Stimulated activated CD4-positive, alpha-beta T cell treated with anti-CD3 and anti-CD28 coated beads, Interleukin-1b, Interleukin-23, amount 100 ng/mL, for 24 hours (primary cell): ENCODE results near the gene CCDC88C.

Experiments
- DNase-seq, 4 experiments: peaks; one replicate each; pipeline ENCODE4 v3.0.0-alpha.2; 2020; ENCODE audit warnings: low read depth in 4 of 4, low spot score in 1 of 4

Gene CCDC88C

GRCh38 chr14:91313852-91314251 is 103.8 kb downstream of the CCDC88C start:
- no peak for DNase-seq

GRCh38 chr14:91313154-91313850 is 104.3 kb downstream of the CCDC88C start:
- no peak for DNase-seq

- DNase-seq = peak in 1 of 4 experiments; percentile 30
Observed at GRCh38 chr14:91311284-91311662, 106.3 kb downstream of the CCDC88C start.

- DNase-seq = no peak
Observed at GRCh38 chr14:91310606-91311283, 106.9 kb downstream of the CCDC88C start.

GRCh38 chr14:91309756-91310280 is 107.8 kb downstream of the CCDC88C start:
- DNase-seq = no peak

GRCh38 chr14:91308337-91308736 is 109.3 kb downstream of the CCDC88C start:
- no peak for DNase-seq

- no peak for DNase-seq
Observed at GRCh38 chr14:91307652-91308051, 110.0 kb downstream of the CCDC88C start.

- no peak for DNase-seq
Observed at GRCh38 chr14:91307046-91307445, 110.6 kb downstream of the CCDC88C start.

GRCh38 chr14:91306547-91306946 is 111.1 kb downstream of the CCDC88C start:
- DNase-seq = no peak

- no peak for DNase-seq
Observed at GRCh38 chr14:91305650-91306431, 111.8 kb downstream of the CCDC88C start.

- no peak for DNase-seq
Observed at GRCh38 chr14:91303924-91304229, 113.7 kb downstream of the CCDC88C start.

- peak in 3 of 4 experiments; percentile 40 to 79 (median 40) for DNase-seq
Observed at GRCh38 chr14:91303091-91303923, 114.3 kb downstream of the CCDC88C start.

- no peak for DNase-seq
Observed at GRCh38 chr14:91302391-91302790, 115.2 kb downstream of the CCDC88C start.

GRCh38 chr14:91300957-91301356 is 116.7 kb downstream of the CCDC88C start:
- no peak for DNase-seq

- no peak for DNase-seq
Observed at GRCh38 chr14:91300283-91300895, 117.2 kb downstream of the CCDC88C start.

- peak in 1 of 4 experiments; percentile 38 for DNase-seq
Observed at GRCh38 chr14:91299121-91300115, 118.2 kb downstream of the CCDC88C start.

- DNase-seq = no peak
Observed at GRCh38 chr14:91298576-91298975, 119.0 kb downstream of the CCDC88C start.

- DNase-seq = no peak
Observed at GRCh38 chr14:91297081-91297711, 120.4 kb downstream of the CCDC88C start.
